GM12892 (cell line): ENCODE data around the gene PDF.
A peak's percentile ranks its signal among the peaks of the same experiment; 100 is the strongest.

Source experiments
- POLR2A ChIP-seq: IDR thresholded peaks from 2 replicates; pipeline ENCODE4 v1.6.1; 2011; ENCODE audit warnings: low read depth, low read length, control low read depth
- POLR2AphosphoS5 ChIP-seq: IDR thresholded peaks from 2 replicates; pipeline ENCODE4 v1.6.1; 2011; ENCODE audit warnings: low read depth, low read length, control low read depth
- TAF1 ChIP-seq: IDR thresholded peaks from 2 replicates; pipeline ENCODE4 v1.6.1; 2011; ENCODE audit warnings: low read depth, mild to moderate bottlenecking, control low read depth, low read length, borderline replicate concordance

DNA sequence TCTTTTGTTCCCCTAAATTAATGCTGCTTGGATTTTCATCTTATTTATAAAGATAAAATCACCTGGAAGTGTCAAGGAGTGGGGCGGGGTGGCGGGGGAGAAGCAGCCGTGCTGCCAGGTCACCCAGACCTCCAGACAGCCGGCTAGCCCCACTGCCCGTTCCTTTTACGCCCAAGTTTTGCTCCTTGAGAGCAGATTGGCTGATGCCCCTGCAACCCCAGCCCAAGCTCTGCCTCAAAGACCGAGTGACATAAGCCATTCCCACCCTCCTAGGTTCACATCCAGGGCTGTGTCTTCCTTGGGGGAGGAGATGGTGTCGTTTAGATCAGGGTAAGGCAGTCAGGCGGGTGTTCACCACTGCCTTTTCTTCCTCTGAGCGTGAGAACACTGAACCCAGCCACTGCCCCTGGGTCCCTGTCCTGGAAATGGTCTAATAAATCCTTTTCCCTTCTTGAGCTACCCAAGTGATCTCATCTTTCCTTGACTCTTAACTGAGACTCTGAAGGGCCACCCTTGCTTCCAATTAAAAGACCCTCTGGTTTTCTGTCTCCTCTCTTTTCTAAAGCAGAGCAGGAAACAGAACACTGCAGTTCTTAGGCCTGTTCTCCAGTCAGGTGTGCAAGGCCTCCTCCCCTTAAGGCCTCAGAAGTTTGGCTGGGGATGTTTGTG lies 5.7 kb downstream of the PDF start:
- TF ChIP-seq POLR2A (no peak), TAF1 (no peak), POLR2AphosphoS5 (peak; percentile 53; the same call in 1 of the 2 replicates)
